Right lobe of liver (tissue), 6 donors: Measurements from ENCODE around the gene CDKN3. TPM values are rescaled to one million over a fixed set of nuclear protein-coding genes. Genes with fewer than 3 reads are reported as not detected.
"Not testable (repeated sequence)": the region's sequence is repeated elsewhere in the genome, so short reads cannot be mapped to it uniquely, and the experiment has no call there.

Experiments
- ATAC-seq, 4 donors: fragments of 200-7000 bp; cut with Tn5 transposase; one replicate each; pipeline ENCODE4 v1.9.1; 2020; ENCODE audit warnings: mild to moderate bottlenecking in 4 of 4, moderate library complexity in 4 of 4
- DNase-seq, 3 donors: peaks; one replicate each; pipeline ENCODE4 v3.0.0-alpha.2; 2020
- H3K27ac ChIP-seq, 3 donors: fragments of 200-600 bp; one replicate each; pipeline ENCODE4 v1.8.0; 2022
- H3K27me3 ChIP-seq, 2 donors: fragments of 200-600 bp; one replicate each; pipeline ENCODE4 v1.8.0; 2022
- H3K36me3 ChIP-seq, 4 donors: fragments of 200-600 bp; sonication (generic) in 1 of 4; one replicate each; pipeline versions ENCODE4 v1.5.1 to v1.8.0; 2017 to 2022; ENCODE audit warnings: control low read depth in 1 of 4
- H3K4me1 ChIP-seq, 4 donors: fragments of 200-600 bp; sonication (generic) in 1 of 4; one replicate each; pipeline versions ENCODE4 v1.5.1 to v1.8.0; 2017 to 2022; ENCODE audit warnings: control low read depth in 1 of 4
- H3K4me3 ChIP-seq, 3 donors: fragments of 200-600 bp; one replicate each; pipeline ENCODE4 v1.8.0; 2022
- H3K9me3 ChIP-seq, 4 donors: fragments of 200-600 bp; sonication (generic) in 1 of 4; one replicate each; pipeline versions ENCODE4 v1.5.1 to v1.8.0; 2017 to 2022; ENCODE audit warnings: control low read depth in 1 of 4
- POLR2A ChIP-seq: fragments of 450-650 bp; IDR thresholded peaks from one replicate; pipeline ENCODE4 v1.6.1; 2017; ENCODE audit warnings: antibody characterized with exemption, mild to moderate bottlenecking
- WGBS: methylation state at CpG from one replicate; pipeline ENCODE4 v1.1.6; 2018; ENCODE audit warnings: low coverage, low lambda C conversion rate; ENCODE audit not compliant: insufficient coverage; ENCODE audit errors: missing lambda C conversion rate; 5-methylcytosine and 5-hydroxymethylcytosine counted together
- intact Hi-C, 2 donors: fragments of 100-400 bp; cut with DNase I; formaldehyde crosslinking; loops; one replicate each; pipeline versions ENCODE4 v1.11.2 to v1.14.1; 2022
- total RNA-seq, 6 experiments: library from RNA; depleted of rRNA in 2 of 6; stranded (reverse); fragments of >200 nt in 2 of 6; fragmentation: NEBNext Ultra II Directional in 3 of 6; extraction: Animal tissue kit (Norgen Biotek cat#: 25700) in 3 of 6; gene quantifications; one replicate each; pipeline versions ENCODE4 v1.1.0 to v1.2.4, GENCODE V29; 2016 to 2023
- TF ChIP-seq, protein P1 (sequence below), 4 donors: fragments of 200-600 bp in 3 of 4; fragments of 450-650 bp in 1 of 4; IDR thresholded peaks; one replicate each; pipeline versions ENCODE4 v1.5.1 to v1.8.0; 2016 to 2022; ENCODE audit warnings: antibody characterized with exemption in 4 of 4, mild to moderate bottlenecking in 2 of 4
- donor health status: DM: no; HTN: yes; CAD: no.
- donor health status: DM: no; HTN: no; CAD: no.
- donor health status: DM: no; HTN: no; CAD: no.
- donor health status: DM: no; HTN: yes; CAD: no.
- donor health status: DM: no; HTN: yes; CAD: no.

Gene CDKN3
- total RNA-seq, 6 experiments from 2014 or later = 0.59 to 7.3 (median 2.4) TPM; not detected in 1

DNA sequence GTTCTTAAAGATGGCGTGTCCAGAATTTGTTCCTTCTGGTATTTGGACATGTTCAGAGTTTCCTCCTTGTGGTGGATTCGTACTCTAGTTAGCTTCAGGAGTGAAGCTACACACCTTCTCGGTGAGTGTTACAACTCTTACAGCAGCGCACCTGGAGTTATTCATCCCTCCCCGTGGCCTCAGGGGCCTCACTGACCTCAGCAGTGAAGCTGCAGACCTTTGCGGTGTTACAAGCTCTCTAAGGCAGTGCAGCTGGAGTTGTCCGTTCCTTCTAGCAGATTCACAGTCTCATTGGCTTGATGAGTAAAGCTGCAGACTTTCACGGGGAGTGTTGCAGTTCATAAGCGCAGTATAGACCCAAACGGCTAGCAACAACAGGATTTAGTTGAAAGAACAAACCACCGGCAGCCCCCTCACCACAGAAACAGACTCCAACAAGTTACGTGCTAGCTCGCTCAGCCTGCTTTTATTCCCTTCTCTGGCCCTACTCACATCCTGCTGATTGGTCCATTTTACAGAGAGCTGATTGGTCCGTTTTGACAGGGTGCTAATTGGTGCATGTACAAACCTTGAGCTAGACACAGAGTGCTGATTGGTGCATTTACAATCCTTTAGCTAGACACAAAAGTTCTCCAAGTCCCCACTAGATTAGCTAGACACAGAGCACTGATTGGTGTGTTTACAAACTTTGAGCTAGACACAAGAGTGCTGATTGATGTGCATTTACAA lies 4.5 kb upstream of the CDKN3 start:
- 80% methylated on average over 8 of the region's 14 CpGs for WGBS
- no peak for ATAC-seq

DNA sequence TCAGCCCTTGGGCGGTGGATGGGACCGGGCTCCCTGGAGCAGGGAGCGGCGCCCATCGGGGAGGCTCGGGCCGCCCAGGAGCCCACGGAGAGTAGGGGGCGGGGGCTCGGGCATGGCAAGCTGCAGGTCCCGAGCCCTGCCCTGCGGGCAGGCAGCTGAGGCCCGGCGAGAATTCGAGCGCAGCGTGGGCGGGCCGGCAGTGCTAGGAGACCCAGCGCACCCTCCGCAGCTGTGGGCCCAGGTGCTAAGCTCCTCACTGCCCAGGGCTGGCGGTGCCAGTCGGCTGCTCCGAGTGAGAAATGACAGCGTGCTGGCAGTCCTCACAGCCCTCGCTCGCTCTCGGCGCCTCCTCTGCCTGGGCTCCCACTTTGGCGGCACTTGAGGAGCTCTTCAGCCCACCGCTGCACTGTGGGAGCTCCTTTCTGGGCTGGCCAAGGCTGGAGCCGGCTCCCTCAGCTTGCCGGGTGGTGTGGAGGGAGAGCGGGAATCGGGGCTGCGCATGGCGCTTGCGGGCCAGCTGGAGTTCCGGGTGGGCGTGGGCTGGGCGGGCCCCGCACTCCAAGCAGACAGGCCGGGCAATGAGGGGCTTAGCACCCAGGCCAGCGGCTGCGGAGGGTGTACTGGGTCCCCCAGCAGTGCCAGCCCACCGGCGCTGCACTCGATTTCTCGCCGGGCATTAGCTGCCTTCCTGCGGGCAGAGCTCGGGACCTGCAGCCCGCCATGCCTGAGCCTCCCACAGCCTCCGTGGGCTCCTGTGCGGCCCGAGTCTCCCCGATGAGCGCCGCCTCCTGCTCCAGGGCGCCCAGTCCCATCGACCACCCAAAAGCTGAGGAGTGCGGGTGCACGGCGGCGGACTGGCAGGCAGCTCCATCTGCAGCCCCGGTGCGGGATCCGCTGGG lies 3.6 kb upstream of the CDKN3 start:
- H3K27me3 ChIP-seq, ATAC-seq, H3K4me3 ChIP-seq, DNase-seq, H3K36me3 ChIP-seq, H3K9me3 ChIP-seq, H3K4me1 ChIP-seq, intact Hi-C loops, H3K27ac ChIP-seq: not testable (repeated sequence)
- WGBS = 98% methylated on average over 11 of the region's 68 CpGs

More for the DNA sequence above, 4.5 kb upstream of the CDKN3 start:
- no peaks in the 10 kb centered on the region for H3K36me3 ChIP-seq
- intact Hi-C loops = no loop called here
- H3K27ac ChIP-seq = no peak overlapping the region
- no peak for DNase-seq
- no peak overlapping the region for H3K4me3 ChIP-seq
- H3K9me3 ChIP-seq = peaks cover 0 to 2% (median 0%) of the 10 kb centered on the region in 4 donors
- TF ChIP-seq, protein P1, sequence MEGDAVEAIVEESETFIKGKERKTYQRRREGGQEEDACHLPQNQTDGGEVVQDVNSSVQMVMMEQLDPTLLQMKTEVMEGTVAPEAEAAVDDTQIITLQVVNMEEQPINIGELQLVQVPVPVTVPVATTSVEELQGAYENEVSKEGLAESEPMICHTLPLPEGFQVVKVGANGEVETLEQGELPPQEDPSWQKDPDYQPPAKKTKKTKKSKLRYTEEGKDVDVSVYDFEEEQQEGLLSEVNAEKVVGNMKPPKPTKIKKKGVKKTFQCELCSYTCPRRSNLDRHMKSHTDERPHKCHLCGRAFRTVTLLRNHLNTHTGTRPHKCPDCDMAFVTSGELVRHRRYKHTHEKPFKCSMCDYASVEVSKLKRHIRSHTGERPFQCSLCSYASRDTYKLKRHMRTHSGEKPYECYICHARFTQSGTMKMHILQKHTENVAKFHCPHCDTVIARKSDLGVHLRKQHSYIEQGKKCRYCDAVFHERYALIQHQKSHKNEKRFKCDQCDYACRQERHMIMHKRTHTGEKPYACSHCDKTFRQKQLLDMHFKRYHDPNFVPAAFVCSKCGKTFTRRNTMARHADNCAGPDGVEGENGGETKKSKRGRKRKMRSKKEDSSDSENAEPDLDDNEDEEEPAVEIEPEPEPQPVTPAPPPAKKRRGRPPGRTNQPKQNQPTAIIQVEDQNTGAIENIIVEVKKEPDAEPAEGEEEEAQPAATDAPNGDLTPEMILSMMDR (IDR thresholded peaks at IDR 0.05) = no peak
- no peak for TF ChIP-seq POLR2A
- no peaks in the 10 kb centered on the region for H3K27me3 ChIP-seq
- peaks cover 0 to 1% (median 0%) of the 10 kb centered on the region in 4 donors for H3K4me1 ChIP-seq

DNA sequence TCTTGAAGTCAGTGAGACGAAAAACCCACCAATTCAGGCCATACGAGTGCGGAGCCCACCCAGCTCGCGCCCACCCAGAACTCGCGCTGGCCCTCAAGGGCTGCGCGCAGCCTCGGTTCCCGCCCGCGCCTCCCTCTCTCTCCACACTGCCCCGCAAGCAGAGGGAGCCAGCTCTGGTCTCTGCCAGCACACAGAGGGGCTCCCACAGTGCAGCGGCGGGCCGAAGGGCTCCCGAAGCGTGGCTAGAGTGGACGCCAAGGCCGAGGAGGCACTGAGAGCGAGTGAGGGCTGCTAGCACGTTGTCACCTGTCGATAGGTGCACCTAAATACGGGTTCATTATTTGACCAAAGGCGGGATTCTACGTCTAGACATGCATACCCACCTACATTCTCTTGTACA lies 2.2 kb upstream of the CDKN3 start:
- no peak for DNase-seq
- H3K27ac ChIP-seq = no peak overlapping the region
- intact Hi-C loops = no loop called here
- H3K9me3 ChIP-seq = peaks cover 0 to 2% (median 0%) of the 10 kb centered on the region in 4 donors
- no peaks in the 10 kb centered on the region for H3K36me3 ChIP-seq
- peaks cover 0 to 4% (median 0%) of the 10 kb centered on the region in 4 donors for H3K4me1 ChIP-seq
- no peak for TF ChIP-seq POLR2A
- TF ChIP-seq, protein P1 (IDR thresholded peaks at IDR 0.05) = no peak
- WGBS = 95% methylated on average over 14 of the region's 27 CpGs
- no peak for ATAC-seq
- H3K27me3 ChIP-seq = no peaks in the 10 kb centered on the region
- no peak overlapping the region for H3K4me3 ChIP-seq

DNA sequence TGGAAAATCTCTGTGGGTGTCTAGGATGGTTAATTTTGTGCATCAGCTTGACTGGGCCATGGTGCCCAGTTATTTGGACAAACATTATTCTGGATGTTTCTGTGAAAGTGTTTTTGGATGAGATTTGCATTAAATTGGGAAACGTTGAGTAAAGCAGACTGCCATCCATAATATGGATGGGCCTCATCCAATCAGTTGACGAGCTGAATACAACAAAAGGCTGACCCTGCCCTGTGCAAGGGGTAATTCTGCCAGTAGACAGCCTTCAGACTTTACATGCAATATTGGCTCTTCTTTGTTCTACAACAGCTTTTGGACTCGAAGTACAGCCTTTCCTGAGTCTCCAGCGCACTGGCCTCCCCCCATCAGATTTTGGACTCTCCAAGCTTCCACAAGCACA lies 1.5 kb upstream of the CDKN3 start:
- 77% methylated on average over 2 of the region's 4 CpGs for WGBS
- ATAC-seq = no peak
- intact Hi-C loops = no loop called here
- Histone ChIP-seq H3K4me3 (no peak overlapping the region), H3K27me3 (no peaks in the 10 kb centered on the region), H3K4me1 (peaks cover 0 to 4% (median 0%) of the 10 kb centered on the region in 4 donors), H3K27ac (no peak overlapping the region), H3K9me3 (peaks cover 0 to 2% (median 0%) of the 10 kb centered on the region in 4 donors), H3K36me3 (no peaks in the 10 kb centered on the region)
- TF ChIP-seq, protein P1 (IDR thresholded peaks at IDR 0.05) = no peak
- TF ChIP-seq POLR2A = no peak
- DNase-seq = no peak

DNA sequence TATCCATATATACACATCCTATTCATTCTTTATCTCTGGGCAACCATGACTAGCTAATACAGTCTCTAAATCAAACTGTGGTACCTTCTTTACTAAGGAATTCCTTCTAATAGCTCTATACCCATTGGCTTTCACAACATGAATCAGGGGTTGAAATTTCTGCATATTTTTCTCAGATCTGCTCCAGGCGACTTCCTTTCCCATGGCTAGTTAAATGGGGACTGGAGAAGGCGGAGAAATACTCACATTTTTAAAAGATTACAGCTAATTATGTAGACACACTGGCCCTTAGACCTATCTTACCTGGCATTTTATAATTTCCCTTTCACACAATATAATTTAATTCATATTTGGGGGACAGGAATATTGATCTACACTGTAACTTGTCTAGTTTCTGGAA lies 1.1 kb upstream of the CDKN3 start:
- whole genome bisulfite sequencing = 92% methylated on average over 2 of the region's 2 CpGs
- intact Hi-C loops = no loop called here
- H3K4me3 ChIP-seq = no peak overlapping the region
- H3K27ac ChIP-seq = no peak overlapping the region
- H3K27me3 ChIP-seq = no peaks in the 10 kb centered on the region
- ATAC-seq = no peak
- TF ChIP-seq, protein P1 (IDR thresholded peaks at IDR 0.05) = no peak
- no peak for TF ChIP-seq POLR2A
- H3K4me1 ChIP-seq = peaks cover 0 to 4% (median 0%) of the 10 kb centered on the region in 4 donors
- no peak for DNase-seq
- H3K36me3 ChIP-seq = no peaks in the 10 kb centered on the region
- peaks cover 0 to 2% (median 0%) of the 10 kb centered on the region in 4 donors for H3K9me3 ChIP-seq
